SK-N-SH treated with all-trans-retinoic acid at 6 μM for 48 hours (cell line): ENCODE data around the gene LARGE1.

Experiments
- ATAC-seq: fragments of 200-7000 bp; cut with Tn5 transposase; 3 replicates; pipeline ENCODE4 v1.9.1; 2020; ENCODE audit warnings: mild to moderate bottlenecking, moderate library complexity
- ARNTL ChIP-seq: fragments of 450-650 bp; formaldehyde crosslinking; IDR thresholded peaks from 2 replicates; pipeline ENCODE4 v1.5.0; 2020; ENCODE audit warnings: low read depth, mild to moderate bottlenecking, moderate library complexity, borderline replicate concordance
- BACH2 ChIP-seq: fragments of 250-450 bp; sonication (Bioruptor Pico); IDR thresholded peaks from 2 replicates; pipeline ENCODE4 v1.9.0; 2021; ENCODE audit warnings: mild to moderate bottlenecking, borderline replicate concordance
- CSDC2 ChIP-seq: fragments of 250-450 bp; sonication (Bioruptor Pico); IDR thresholded peaks from 2 replicates; pipeline ENCODE4 v1.5.0; 2020; ENCODE audit warnings: mild to moderate bottlenecking, moderate library complexity
- ESRRG ChIP-seq: fragments of 250-450 bp; sonication (Bioruptor Pico); IDR thresholded peaks from 2 replicates; pipeline ENCODE4 v1.6.1; 2021; ENCODE audit warnings: mild to moderate bottlenecking
- GLIS3 ChIP-seq: fragments of 250-450 bp; sonication (Bioruptor Pico); IDR thresholded peaks from 2 replicates; pipeline ENCODE4 v1.5.0; 2020; ENCODE audit warnings: mild to moderate bottlenecking, moderate library complexity
- ISL1 ChIP-seq: fragments of 250-450 bp; sonication (Bioruptor Pico); IDR thresholded peaks from 2 replicates; pipeline ENCODE4 v2.1.2; 2022; ENCODE audit warnings: mild to moderate bottlenecking, moderate library complexity
- PATZ1 ChIP-seq: fragments of 250-450 bp; sonication (Bioruptor Pico); IDR thresholded peaks from 2 replicates; pipeline ENCODE4 v1.8.0; 2020; ENCODE audit warnings: mild to moderate bottlenecking, moderate library complexity, borderline replicate concordance
- POU6F1 ChIP-seq: fragments of 250-450 bp; sonication (Bioruptor Pico); IDR thresholded peaks from 2 replicates; pipeline ENCODE4 v1.8.0; 2021; ENCODE audit warnings: low read depth, mild to moderate bottlenecking, moderate library complexity, borderline replicate concordance
- PPARA ChIP-seq: fragments of 250-450 bp; sonication (Bioruptor Pico); IDR thresholded peaks from 2 replicates; pipeline ENCODE4 v1.5.0; 2020; ENCODE audit warnings: mild to moderate bottlenecking, borderline replicate concordance
- RARB ChIP-seq: fragments of 250-450 bp; sonication (Bioruptor Pico); IDR thresholded peaks from 2 replicates; pipeline ENCODE4 v1.8.0; 2021; ENCODE audit warnings: mild to moderate bottlenecking, moderate library complexity
- SNAI2 ChIP-seq: fragments of 250-450 bp; sonication (Bioruptor Pico); IDR thresholded peaks from 2 replicates; pipeline ENCODE4 v1.5.0; 2020; ENCODE audit warnings: mild to moderate bottlenecking, moderate library complexity
- TCF4 ChIP-seq: fragments of 250-450 bp; sonication (Bioruptor Pico); IDR thresholded peaks from 2 replicates; pipeline ENCODE4 v1.8.0; 2021; ENCODE audit warnings: mild to moderate bottlenecking, moderate library complexity, borderline replicate concordance
- TOX ChIP-seq: fragments of 250-450 bp; sonication (Bioruptor Pico); IDR thresholded peaks from 2 replicates; pipeline ENCODE4 v1.8.0; 2021; ENCODE audit warnings: mild to moderate bottlenecking, moderate library complexity, borderline replicate concordance
- ZC3H10 ChIP-seq: fragments of 250-450 bp; sonication (Bioruptor Pico); IDR thresholded peaks from 2 replicates; pipeline ENCODE4 v1.5.1; 2021; ENCODE audit warnings: mild to moderate bottlenecking, moderate library complexity
- ZFP3 ChIP-seq: fragments of 250-450 bp; sonication (Bioruptor Pico); IDR thresholded peaks from 2 replicates; pipeline ENCODE4 v1.5.0; 2020; ENCODE audit warnings: mild to moderate bottlenecking, moderate library complexity
- ZFP30 ChIP-seq: fragments of 450-650 bp; formaldehyde crosslinking; IDR thresholded peaks from 2 replicates; pipeline ENCODE4 v1.5.0; 2022; ENCODE audit warnings: mild to moderate bottlenecking, moderate library complexity
- ZNF565 ChIP-seq: fragments of 450-650 bp; formaldehyde crosslinking; conservative IDR thresholded peaks from 2 replicates; pipeline ENCODE4 v1.5.0; 2020; ENCODE audit warnings: low read depth, mild to moderate bottlenecking, moderate library complexity
- ZNF70 ChIP-seq: fragments of 450-650 bp; formaldehyde crosslinking; IDR thresholded peaks from 2 replicates; pipeline ENCODE4 v1.5.0; 2020; ENCODE audit warnings: mild to moderate bottlenecking, moderate library complexity
- ZNF8 ChIP-seq: fragments of 450-650 bp; formaldehyde crosslinking; IDR thresholded peaks from 2 replicates; pipeline ENCODE4 v1.5.0; 2020; ENCODE audit warnings: mild to moderate bottlenecking, moderate library complexity
- TF ChIP-seq, protein P1 (sequence below): fragments of 250-450 bp; sonication (Bioruptor Pico); IDR thresholded peaks from 2 replicates; pipeline ENCODE4 v1.5.1; 2020; ENCODE audit warnings: low read depth, mild to moderate bottlenecking, moderate library complexity
- TF ChIP-seq, protein P2 (sequence below): fragments of 250-450 bp; sonication (Bioruptor Pico); IDR thresholded peaks from 2 replicates; pipeline ENCODE4 v1.5.1; 2021; ENCODE audit warnings: mild to moderate bottlenecking, moderate library complexity

Gene LARGE1

GRCh38 chr22:33920927-33921524 is 750 bp upstream of the LARGE1 start:
- TF ChIP-seq ESRRG (no peak), ZNF565 (CRISPR knock-in tag) (no peak), BACH2 (no peak), TOX (CRISPR knock-in tag) (no peak), TCF4 (CRISPR knock-in tag) (no peak), CSDC2 (CRISPR knock-in tag) (no peak), ARNTL (no peak), PPARA (no peak), POU6F1 (CRISPR knock-in tag) (no peak), RARB (no peak), ZC3H10 (CRISPR knock-in tag) (no peak), ZNF70 (CRISPR knock-in tag) (no peak), ZFP30 (CRISPR knock-in tag) (no peak), ZNF8 (no peak)
- TF ChIP-seq, protein P1, sequence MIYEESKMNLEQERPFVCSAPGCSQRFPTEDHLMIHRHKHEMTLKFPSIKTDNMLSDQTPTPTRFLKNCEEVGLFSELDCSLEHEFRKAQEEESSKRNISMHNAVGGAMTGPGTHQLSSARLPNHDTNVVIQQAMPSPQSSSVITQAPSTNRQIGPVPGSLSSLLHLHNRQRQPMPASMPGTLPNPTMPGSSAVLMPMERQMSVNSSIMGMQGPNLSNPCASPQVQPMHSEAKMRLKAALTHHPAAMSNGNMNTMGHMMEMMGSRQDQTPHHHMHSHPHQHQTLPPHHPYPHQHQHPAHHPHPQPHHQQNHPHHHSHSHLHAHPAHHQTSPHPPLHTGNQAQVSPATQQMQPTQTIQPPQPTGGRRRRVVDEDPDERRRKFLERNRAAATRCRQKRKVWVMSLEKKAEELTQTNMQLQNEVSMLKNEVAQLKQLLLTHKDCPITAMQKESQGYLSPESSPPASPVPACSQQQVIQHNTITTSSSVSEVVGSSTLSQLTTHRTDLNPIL (CRISPR knock-in tag) = no peak
- TF ChIP-seq, protein P2, sequence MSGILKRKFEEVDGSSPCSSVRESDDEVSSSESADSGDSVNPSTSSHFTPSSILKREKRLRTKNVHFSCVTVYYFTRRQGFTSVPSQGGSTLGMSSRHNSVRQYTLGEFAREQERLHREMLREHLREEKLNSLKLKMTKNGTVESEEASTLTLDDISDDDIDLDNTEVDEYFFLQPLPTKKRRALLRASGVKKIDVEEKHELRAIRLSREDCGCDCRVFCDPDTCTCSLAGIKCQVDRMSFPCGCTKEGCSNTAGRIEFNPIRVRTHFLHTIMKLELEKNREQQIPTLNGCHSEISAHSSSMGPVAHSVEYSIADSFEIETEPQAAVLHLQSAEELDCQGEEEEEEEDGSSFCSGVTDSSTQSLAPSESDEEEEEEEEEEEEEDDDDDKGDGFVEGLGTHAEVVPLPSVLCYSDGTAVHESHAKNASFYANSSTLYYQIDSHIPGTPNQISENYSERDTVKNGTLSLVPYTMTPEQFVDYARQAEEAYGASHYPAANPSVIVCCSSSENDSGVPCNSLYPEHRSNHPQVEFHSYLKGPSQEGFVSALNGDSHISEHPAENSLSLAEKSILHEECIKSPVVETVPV (CRISPR knock-in tag) = no peak
- peak; percentile 96 for ATAC-seq

GRCh38 chr22:33919391-33920196 is 682 bp downstream of the LARGE1 start:
- ATAC-seq = no peak
- TF ChIP-seq TCF4 (CRISPR knock-in tag) (no peak), ISL1 (no peak), ZFP3 (CRISPR knock-in tag) (no peak), PATZ1 (CRISPR knock-in tag) (no peak), RARB (no peak), GLIS3 (CRISPR knock-in tag) (no peak), ARNTL (no peak), ZNF70 (CRISPR knock-in tag) (no peak), SNAI2 (CRISPR knock-in tag) (no peak)
- TF ChIP-seq, protein P1 (CRISPR knock-in tag) = no peak
- TF ChIP-seq, protein P2 (CRISPR knock-in tag) = no peak
